HL-60 (cell line): ENCODE data around the gene HOXB7.

Experiments used
- POLR2AphosphoS5 ChIP-seq: IDR thresholded peaks from 2 replicates; pipeline ENCODE4 v1.6.1; 2012; ENCODE audit warnings: low read depth
- TF ChIP-seq, protein P1 (sequence below): IDR thresholded peaks from one replicate; pipeline ENCODE4 v1.5.1; 2011; ENCODE audit warnings: low read length, control low read depth, inconsistent platforms; ENCODE audit not compliant: insufficient read depth

DNA sequence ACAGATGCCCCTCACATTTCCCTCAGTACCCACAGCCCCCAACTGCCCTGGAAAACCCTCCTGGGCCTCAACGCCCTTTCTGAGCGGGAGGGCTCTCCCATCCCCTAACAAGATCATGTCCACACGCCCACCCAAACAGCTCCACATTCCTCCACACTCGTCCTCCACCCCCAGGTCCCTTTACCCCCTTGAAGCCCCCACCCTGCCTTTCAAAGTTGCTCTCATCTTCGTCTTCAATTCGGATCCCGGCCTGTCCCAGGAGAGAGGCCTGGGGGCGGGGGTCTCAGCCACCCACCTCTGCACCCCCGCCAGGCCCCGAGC lies 47.0 kb downstream of the HOXB7 start:
- TF ChIP-seq, protein P1, sequence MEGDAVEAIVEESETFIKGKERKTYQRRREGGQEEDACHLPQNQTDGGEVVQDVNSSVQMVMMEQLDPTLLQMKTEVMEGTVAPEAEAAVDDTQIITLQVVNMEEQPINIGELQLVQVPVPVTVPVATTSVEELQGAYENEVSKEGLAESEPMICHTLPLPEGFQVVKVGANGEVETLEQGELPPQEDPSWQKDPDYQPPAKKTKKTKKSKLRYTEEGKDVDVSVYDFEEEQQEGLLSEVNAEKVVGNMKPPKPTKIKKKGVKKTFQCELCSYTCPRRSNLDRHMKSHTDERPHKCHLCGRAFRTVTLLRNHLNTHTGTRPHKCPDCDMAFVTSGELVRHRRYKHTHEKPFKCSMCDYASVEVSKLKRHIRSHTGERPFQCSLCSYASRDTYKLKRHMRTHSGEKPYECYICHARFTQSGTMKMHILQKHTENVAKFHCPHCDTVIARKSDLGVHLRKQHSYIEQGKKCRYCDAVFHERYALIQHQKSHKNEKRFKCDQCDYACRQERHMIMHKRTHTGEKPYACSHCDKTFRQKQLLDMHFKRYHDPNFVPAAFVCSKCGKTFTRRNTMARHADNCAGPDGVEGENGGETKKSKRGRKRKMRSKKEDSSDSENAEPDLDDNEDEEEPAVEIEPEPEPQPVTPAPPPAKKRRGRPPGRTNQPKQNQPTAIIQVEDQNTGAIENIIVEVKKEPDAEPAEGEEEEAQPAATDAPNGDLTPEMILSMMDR, result no peak
- no peak for TF ChIP-seq POLR2AphosphoS5
